H1 (cell line): Measurements from ENCODE around the gene RAPGEF1. TPM values are rescaled to one million over a fixed set of nuclear protein-coding genes. Genes with fewer than 3 reads are reported as not detected.

Experiments
- HDAC2 ChIP-seq, 2 experiments: fragments of 300-600 bp in 1 of 2; sonication (generic) in 1 of 2; IDR thresholded peaks; 2 replicates each; pipeline ENCODE4 v1.6.1; 2011 to 2012; ENCODE audit warnings: low read depth in 2 of 2, low read length in 2 of 2, mild to moderate bottlenecking in 2 of 2, moderate library complexity in 2 of 2, borderline replicate concordance in 1 of 2, inconsistent platforms in 1 of 2
- HDAC6 ChIP-seq: IDR thresholded peaks from one replicate; pipeline ENCODE4 v1.7.1; 2012; ENCODE audit warnings: low read depth, mild to moderate bottlenecking, inconsistent platforms, low read length, moderate library complexity
- KDM1A ChIP-seq: fragments of 200-600, 300-600 bp; sonication (generic); IDR thresholded peaks from 2 replicates; pipeline ENCODE4 v1.7.1; 2016; ENCODE audit warnings: mild to moderate bottlenecking, low read length, borderline replicate concordance
- NRF1 ChIP-seq: IDR thresholded peaks from 2 replicates; pipeline ENCODE4 v1.6.1; 2011; ENCODE audit warnings: mild to moderate bottlenecking, low read depth, low read length, improper control_type of control experiment
- SP1 ChIP-seq: IDR thresholded peaks from 2 replicates; pipeline ENCODE4 v1.6.1; 2011; ENCODE audit warnings: low read depth, low read length
- polyA plus RNA-seq, 7 experiments: library from polyadenylated mRNA; depleted of rRNA in 3 of 7; stranded (reverse) in 5 of 7; unstranded in 2 of 7; fragments of >200 nt in 5 of 7; fragments of 200-250 nt in 2 of 7; gene quantifications; 1 replicate in 5 of 7; 2 replicates in 1 of 7; 4 replicates in 1 of 7; pipeline versions ENCODE4 v1.2.1 to v1.2.3, GENCODE V29; 2011 to 2013; ENCODE audit warnings: missing spikeins in 2 of 7, mixed read lengths in 2 of 7
- total RNA-seq: library from RNA; stranded (reverse); fragmentation: NEBNext Ultra II Directional; extraction: Animal tissue kit (Norgen Biotek cat#: 25700); gene quantifications from 2 replicates; pipeline ENCODE4 v1.2.1, GENCODE V29; 2021
- TF ChIP-seq, protein P1 (sequence below): fragments of 300-600 bp; sonication (generic); IDR thresholded peaks from 2 replicates; pipeline ENCODE4 v1.7.1; 2012; ENCODE audit warnings: low read length, moderate library complexity, mild to moderate bottlenecking, inconsistent platforms; ENCODE audit not compliant: insufficient replicate concordance
- TF ChIP-seq, protein P2 (sequence below): IDR thresholded peaks from 2 replicates; pipeline ENCODE4 v1.6.1; 2011; ENCODE audit warnings: low read length, improper control_type of control experiment
- TF ChIP-seq, protein P3 (sequence below): IDR thresholded peaks from 2 replicates; pipeline ENCODE4 v1.6.1; 2012; ENCODE audit warnings: inconsistent platforms

The RAPGEF1 gene
- total and polyA plus RNA-seq, 2 of the 8 experiments (the other 6 are each of a cell fraction or from before 2014, with no cell fraction given) = 29.7 to 78.9 TPM

DNA sequence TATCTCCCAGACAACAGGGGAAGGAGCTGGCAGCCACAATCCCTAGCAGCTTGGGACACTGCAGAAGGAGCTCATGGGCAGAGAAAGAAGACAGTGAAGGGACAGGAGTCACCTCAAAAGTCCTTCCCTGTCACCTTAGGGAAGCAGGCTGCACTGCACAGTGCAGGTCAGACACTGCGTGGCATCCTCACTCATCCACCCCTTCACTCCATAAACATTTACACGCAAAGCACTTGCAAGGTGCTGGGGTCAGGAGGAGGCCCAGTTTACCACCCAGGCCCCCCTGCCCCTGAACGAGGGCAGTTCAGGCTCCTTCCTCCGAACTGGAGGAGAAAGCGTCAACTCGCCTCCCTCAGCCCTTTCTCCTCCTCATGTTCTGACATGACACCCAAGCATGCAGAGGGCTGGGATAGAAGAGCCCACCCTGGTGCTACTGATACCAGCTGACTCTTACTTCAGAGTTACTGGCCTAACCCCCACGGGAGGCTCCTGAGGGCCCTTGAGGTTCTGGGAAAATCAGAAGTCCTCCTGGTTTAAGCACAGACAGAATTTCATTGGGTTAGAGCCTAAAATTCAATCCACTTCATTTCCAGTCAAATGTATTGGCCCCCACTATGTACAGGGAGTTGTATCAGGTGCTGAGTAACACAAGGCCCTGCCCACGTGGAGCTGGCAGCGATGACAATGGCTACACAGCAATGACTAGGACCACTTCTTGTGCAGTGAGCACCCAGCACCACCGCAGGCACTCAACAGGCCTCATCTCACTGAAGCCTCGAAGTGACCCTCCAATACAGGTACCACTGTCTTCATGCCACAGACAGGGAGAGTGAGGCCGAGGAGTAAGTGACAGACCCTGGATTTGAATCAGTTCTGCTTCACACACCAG lies 70.4 kb downstream of the RAPGEF1 start (continued):
- TF ChIP-seq, protein P1, sequence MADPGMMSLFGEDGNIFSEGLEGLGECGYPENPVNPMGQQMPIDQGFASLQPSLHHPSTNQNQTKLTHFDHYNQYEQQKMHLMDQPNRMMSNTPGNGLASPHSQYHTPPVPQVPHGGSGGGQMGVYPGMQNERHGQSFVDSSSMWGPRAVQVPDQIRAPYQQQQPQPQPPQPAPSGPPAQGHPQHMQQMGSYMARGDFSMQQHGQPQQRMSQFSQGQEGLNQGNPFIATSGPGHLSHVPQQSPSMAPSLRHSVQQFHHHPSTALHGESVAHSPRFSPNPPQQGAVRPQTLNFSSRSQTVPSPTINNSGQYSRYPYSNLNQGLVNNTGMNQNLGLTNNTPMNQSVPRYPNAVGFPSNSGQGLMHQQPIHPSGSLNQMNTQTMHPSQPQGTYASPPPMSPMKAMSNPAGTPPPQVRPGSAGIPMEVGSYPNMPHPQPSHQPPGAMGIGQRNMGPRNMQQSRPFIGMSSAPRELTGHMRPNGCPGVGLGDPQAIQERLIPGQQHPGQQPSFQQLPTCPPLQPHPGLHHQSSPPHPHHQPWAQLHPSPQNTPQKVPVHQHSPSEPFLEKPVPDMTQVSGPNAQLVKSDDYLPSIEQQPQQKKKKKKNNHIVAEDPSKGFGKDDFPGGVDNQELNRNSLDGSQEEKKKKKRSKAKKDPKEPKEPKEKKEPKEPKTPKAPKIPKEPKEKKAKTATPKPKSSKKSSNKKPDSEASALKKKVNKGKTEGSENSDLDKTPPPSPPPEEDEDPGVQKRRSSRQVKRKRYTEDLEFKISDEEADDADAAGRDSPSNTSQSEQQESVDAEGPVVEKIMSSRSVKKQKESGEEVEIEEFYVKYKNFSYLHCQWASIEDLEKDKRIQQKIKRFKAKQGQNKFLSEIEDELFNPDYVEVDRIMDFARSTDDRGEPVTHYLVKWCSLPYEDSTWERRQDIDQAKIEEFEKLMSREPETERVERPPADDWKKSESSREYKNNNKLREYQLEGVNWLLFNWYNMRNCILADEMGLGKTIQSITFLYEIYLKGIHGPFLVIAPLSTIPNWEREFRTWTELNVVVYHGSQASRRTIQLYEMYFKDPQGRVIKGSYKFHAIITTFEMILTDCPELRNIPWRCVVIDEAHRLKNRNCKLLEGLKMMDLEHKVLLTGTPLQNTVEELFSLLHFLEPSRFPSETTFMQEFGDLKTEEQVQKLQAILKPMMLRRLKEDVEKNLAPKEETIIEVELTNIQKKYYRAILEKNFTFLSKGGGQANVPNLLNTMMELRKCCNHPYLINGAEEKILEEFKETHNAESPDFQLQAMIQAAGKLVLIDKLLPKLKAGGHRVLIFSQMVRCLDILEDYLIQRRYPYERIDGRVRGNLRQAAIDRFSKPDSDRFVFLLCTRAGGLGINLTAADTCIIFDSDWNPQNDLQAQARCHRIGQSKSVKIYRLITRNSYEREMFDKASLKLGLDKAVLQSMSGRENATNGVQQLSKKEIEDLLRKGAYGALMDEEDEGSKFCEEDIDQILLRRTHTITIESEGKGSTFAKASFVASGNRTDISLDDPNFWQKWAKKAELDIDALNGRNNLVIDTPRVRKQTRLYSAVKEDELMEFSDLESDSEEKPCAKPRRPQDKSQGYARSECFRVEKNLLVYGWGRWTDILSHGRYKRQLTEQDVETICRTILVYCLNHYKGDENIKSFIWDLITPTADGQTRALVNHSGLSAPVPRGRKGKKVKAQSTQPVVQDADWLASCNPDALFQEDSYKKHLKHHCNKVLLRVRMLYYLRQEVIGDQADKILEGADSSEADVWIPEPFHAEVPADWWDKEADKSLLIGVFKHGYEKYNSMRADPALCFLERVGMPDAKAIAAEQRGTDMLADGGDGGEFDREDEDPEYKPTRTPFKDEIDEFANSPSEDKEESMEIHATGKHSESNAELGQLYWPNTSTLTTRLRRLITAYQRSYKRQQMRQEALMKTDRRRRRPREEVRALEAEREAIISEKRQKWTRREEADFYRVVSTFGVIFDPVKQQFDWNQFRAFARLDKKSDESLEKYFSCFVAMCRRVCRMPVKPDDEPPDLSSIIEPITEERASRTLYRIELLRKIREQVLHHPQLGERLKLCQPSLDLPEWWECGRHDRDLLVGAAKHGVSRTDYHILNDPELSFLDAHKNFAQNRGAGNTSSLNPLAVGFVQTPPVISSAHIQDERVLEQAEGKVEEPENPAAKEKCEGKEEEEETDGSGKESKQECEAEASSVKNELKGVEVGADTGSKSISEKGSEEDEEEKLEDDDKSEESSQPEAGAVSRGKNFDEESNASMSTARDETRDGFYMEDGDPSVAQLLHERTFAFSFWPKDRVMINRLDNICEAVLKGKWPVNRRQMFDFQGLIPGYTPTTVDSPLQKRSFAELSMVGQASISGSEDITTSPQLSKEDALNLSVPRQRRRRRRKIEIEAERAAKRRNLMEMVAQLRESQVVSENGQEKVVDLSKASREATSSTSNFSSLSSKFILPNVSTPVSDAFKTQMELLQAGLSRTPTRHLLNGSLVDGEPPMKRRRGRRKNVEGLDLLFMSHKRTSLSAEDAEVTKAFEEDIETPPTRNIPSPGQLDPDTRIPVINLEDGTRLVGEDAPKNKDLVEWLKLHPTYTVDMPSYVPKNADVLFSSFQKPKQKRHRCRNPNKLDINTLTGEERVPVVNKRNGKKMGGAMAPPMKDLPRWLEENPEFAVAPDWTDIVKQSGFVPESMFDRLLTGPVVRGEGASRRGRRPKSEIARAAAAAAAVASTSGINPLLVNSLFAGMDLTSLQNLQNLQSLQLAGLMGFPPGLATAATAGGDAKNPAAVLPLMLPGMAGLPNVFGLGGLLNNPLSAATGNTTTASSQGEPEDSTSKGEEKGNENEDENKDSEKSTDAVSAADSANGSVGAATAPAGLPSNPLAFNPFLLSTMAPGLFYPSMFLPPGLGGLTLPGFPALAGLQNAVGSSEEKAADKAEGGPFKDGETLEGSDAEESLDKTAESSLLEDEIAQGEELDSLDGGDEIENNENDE = no peak
- no peak for TF ChIP-seq HDAC2 (IDR thresholded peaks at IDR 0.05; ENCODE audit: borderline replicate concordance in 1 of 2, low read depth in 2 of 2, low read length in 2 of 2)
- TF ChIP-seq, protein P2, sequence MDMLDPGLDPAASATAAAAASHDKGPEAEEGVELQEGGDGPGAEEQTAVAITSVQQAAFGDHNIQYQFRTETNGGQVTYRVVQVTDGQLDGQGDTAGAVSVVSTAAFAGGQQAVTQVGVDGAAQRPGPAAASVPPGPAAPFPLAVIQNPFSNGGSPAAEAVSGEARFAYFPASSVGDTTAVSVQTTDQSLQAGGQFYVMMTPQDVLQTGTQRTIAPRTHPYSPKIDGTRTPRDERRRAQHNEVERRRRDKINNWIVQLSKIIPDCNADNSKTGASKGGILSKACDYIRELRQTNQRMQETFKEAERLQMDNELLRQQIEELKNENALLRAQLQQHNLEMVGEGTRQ = no peak
- no peak for TF ChIP-seq HDAC6
- TF ChIP-seq KDM1A = no peak
- TF ChIP-seq NRF1 = no peak
- TF ChIP-seq, protein P3, sequence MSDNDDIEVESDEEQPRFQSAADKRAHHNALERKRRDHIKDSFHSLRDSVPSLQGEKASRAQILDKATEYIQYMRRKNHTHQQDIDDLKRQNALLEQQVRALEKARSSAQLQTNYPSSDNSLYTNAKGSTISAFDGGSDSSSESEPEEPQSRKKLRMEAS = no peak
- no peak for TF ChIP-seq SP1
